WTC11 (cell line): ENCODE measurements around the gene MRPS22.

ENCODE experiments used
- CREM ChIP-seq: sonication (generic); formaldehyde crosslinking; IDR thresholded peaks from 2 replicates; pipeline ENCODE4 v1.8.1; 2022; ENCODE audit warnings: mild to moderate bottlenecking, missing genetic modification reagents, moderate library complexity
- SP1 ChIP-seq: sonication (generic); formaldehyde crosslinking; conservative IDR thresholded peaks from 2 replicates; pipeline ENCODE4 v1.8.1; 2022; ENCODE audit warnings: missing genetic modification reagents

- TF ChIP-seq SP1 (CRISPR knock-in tag) (no peak), CREM (CRISPR knock-in tag) (no peak)
Observed at GRCh38 chr3:139300416-139300815, 43.4 kb upstream of the MRPS22 start.
